ENCODE measurements around the gene DHRS7C. TPM values are rescaled to one million over a fixed set of nuclear protein-coding genes. Genes with fewer than 3 reads are reported as not detected.

Gene DHRS7C
- polyA plus RNA-seq, 1 donor (not counting 4 experiments of a cell fraction or from before 2014, with no cell fraction given) = not detected

DNA sequence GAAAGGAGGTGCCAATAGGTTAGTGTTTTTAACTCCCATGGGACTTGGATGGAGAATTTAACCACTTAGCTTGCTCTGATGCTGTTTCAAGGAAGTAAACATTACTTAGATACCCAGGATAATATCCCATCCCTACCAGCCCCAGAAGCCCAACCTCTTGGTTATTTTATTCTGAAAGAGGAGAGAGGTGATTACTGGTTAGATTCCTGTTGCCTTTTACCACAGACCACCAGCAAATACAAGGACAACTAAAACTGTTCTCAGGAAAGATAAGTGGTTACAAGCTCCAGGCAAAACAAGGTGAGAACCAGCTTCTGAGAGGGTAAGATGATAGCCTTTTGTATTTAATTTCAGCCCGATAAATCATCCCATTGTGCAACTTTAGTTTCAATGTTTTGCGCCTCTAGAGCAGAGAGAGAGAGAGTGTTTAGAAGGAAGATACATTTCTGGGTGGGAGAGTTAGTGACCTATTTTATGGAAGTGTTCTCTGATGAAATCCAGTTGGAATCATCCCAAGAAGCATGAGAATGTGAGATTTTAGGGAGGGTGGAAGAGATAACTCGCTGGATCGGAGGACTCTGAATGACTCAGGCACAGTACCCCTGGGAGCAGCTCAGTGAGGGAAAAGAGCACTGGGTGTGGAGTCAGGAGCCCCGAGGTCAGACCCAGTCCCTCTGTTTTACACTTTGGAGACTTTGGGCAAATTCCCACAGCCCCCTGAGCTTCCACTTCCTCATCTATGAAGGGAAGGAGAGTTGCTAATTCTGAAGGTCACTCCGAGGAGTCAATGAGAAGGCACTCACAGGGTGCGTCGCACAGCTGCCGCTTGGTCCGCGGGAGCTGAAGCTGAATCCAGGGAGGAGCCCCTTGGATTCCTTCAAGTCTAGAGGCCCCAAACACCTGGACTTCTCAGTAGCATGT is 46.4 kb upstream of the DHRS7C start:
- Histone ChIP-seq H3K9ac (ENCODE audit: control insufficient read depth, extremely low read depth, insufficient read depth, low read length) (no peak overlapping the region), H3K4me3 (ENCODE audit: control insufficient read depth in 2 of 3, extremely low read depth in 1 of 3, insufficient read depth in 2 of 3, low read depth in 1 of 3, low read length in 3 of 3) (no peak overlapping the region), H3K27ac (ENCODE audit: control insufficient read depth, insufficient read depth, low read length) (no peak overlapping the region), H4K20me1 (ENCODE audit: control insufficient read depth, extremely low read depth, insufficient read depth, low read length) (no peaks in the 10 kb centered on the region), H3K27me3 (ENCODE audit: control insufficient read depth, extremely low read depth, insufficient read depth, low read length) (no peaks in the 10 kb centered on the region), H3K4me2 (ENCODE audit: control insufficient read depth, extremely low read depth, insufficient read depth, low read depth, low read length) (no peak overlapping the region), H3K36me3 (ENCODE audit: control insufficient read depth in 2 of 2, extremely low read depth in 1 of 2, insufficient read depth in 2 of 2, low read length in 2 of 2) (no peaks in the 10 kb centered on the region), H3K9me3 (ENCODE audit: control insufficient read depth, low read depth, low read length) (no peaks in the 10 kb centered on the region), H3K79me2 (ENCODE audit: control insufficient read depth, insufficient read depth, low read length) (no peaks in the 10 kb centered on the region), H2AFZ (ENCODE audit: control insufficient read depth, low read length) (no peak overlapping the region), H3K4me1 (ENCODE audit: control insufficient read depth, extremely low read depth, insufficient read depth, low read length) (no peaks in the 10 kb centered on the region), H3K9me1 (ENCODE audit: control insufficient read depth, extremely low read depth, insufficient read depth, low read length) (no peaks in the 10 kb centered on the region)
- FAIRE-seq = no peak
- dilution Hi-C loops (cut with MboI; ENCODE audit: extremely low pct_ligation_motif_present, low sequenced_read_pairs) = no loop called here
- DNase-seq (ENCODE audit: low read depth, low spot score) = no peak
- TF ChIP-seq EZH2 (IDR thresholded peaks at IDR 0.05; ENCODE audit: low read length) (no peak), CTCF (optimal IDR thresholded peaks at IDR 0.05 in 1 of 3, IDR thresholded peaks at IDR 0.05 in 1 of 3, conservative IDR thresholded peaks at IDR 0.05 in 1 of 3; ENCODE audit: extremely low read depth in 1 of 3, insufficient read depth in 2 of 3, low read length in 3 of 3) (no peak)

DNA sequence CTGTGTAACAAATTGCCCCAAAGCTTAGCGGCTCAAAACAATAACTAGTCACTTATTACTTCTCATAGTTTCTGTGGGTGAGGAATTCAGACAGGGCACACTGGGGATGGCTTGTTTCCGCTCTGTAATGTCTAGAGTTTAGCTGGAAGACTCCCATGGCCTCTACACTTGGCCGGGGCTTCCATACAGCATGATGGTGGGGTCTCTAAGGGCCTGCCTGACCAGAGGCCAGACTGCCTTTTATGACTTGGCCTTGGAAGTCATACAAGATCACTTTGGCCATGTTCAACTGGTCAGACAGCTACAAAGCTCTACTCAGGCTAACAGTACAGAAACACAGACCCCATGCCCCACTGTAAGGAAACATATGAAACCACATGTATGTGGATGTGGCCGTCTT is 42.5 kb upstream of the DHRS7C start:
- Histone ChIP-seq H3K9me1 (ENCODE audit: control insufficient read depth, extremely low read depth, insufficient read depth, low read length) (no peaks in the 10 kb centered on the region), H3K4me3 (ENCODE audit: control insufficient read depth in 2 of 3, extremely low read depth in 1 of 3, insufficient read depth in 2 of 3, low read depth in 1 of 3, low read length in 3 of 3) (no peak overlapping the region), H3K36me3 (ENCODE audit: control insufficient read depth in 2 of 2, extremely low read depth in 1 of 2, insufficient read depth in 2 of 2, low read length in 2 of 2) (no peaks in the 10 kb centered on the region), H3K27me3 (ENCODE audit: control insufficient read depth, extremely low read depth, insufficient read depth, low read length) (no peaks in the 10 kb centered on the region), H4K20me1 (ENCODE audit: control insufficient read depth, extremely low read depth, insufficient read depth, low read length) (no peaks in the 10 kb centered on the region), H3K4me2 (ENCODE audit: control insufficient read depth, extremely low read depth, insufficient read depth, low read depth, low read length) (no peak overlapping the region), H3K27ac (ENCODE audit: control insufficient read depth, insufficient read depth, low read length) (no peak overlapping the region), H3K9me3 (ENCODE audit: control insufficient read depth, low read depth, low read length) (no peaks in the 10 kb centered on the region), H2AFZ (ENCODE audit: control insufficient read depth, low read length) (no peak overlapping the region), H3K79me2 (ENCODE audit: control insufficient read depth, insufficient read depth, low read length) (no peaks in the 10 kb centered on the region), H3K4me1 (ENCODE audit: control insufficient read depth, extremely low read depth, insufficient read depth, low read length) (no peaks in the 10 kb centered on the region), H3K9ac (ENCODE audit: control insufficient read depth, extremely low read depth, insufficient read depth, low read length) (no peak overlapping the region)
- dilution Hi-C loops (cut with MboI; ENCODE audit: extremely low pct_ligation_motif_present, low sequenced_read_pairs) = no loop called here
- TF ChIP-seq CTCF (optimal IDR thresholded peaks at IDR 0.05 in 1 of 3, IDR thresholded peaks at IDR 0.05 in 1 of 3, conservative IDR thresholded peaks at IDR 0.05 in 1 of 3; ENCODE audit: extremely low read depth in 1 of 3, insufficient read depth in 2 of 3, low read length in 3 of 3) = no peak
- TF ChIP-seq EZH2 (IDR thresholded peaks at IDR 0.05; ENCODE audit: low read length) = no peak
- FAIRE-seq = no peak
- DNase-seq (ENCODE audit: low read depth, low spot score) = no peak
